ENCODE measurements around the gene THBS1.
A peak's percentile ranks its signal among the peaks of the same experiment; 100 is the strongest.

Gene THBS1

DNA sequence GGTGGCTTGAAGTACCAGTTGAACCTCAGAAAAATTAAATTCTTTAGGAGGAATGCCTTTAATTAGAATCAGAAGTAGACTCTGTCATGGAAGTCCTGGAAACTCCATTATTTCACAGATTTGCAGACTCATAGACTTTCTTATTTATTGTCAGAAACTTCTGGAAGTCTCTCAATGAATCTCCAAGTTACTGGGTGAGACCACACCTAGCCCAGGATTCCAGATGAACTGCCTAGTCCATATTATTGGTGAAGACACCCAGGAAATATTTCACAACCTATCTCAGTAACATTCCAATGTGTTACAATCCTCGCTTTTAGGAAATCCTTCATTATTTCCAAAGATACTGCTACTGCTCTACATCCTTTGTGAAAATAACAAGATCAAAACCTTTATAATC lies 6.5 kb upstream of the THBS1 start:
- DNase-seq: no peak

DNA sequence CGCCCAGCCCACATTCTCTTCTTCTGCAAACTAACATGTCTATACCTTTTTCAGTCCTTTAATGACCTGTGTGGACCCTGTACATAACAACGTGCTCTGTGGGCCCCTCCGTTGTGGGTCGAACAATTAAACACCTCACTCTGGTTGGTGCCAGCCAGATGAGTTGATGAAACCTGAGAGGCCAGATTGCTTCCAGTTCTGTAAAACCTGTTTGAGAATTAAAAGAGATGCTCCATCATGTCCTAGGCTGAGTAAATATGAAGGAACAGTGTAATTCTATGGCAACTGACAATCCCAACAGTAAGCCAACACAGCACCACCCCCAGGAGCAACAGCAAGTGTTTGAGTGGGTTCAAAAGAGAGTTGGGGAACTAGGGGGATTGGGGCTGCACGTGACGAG lies 5.7 kb upstream of the THBS1 start:
- DNase-seq: no peak

- DNase-seq: no peak
These were observed 1.9 kb upstream of the THBS1 start for GRCh38 chr15:39578851-39579486.

GRCh38 chr15:39579487-39580116 lies 1.3 kb upstream of the THBS1 start:
- DNase-seq: no peak

- peak; percentile 44 to 47 for DNase-seq
These were observed 778 bp upstream of the THBS1 start for GRCh38 chr15:39580117-39580484.

- DNase-seq: no peak
These were observed 438 bp downstream of the THBS1 start for GRCh38 chr15:39581242-39581792.

DNA sequence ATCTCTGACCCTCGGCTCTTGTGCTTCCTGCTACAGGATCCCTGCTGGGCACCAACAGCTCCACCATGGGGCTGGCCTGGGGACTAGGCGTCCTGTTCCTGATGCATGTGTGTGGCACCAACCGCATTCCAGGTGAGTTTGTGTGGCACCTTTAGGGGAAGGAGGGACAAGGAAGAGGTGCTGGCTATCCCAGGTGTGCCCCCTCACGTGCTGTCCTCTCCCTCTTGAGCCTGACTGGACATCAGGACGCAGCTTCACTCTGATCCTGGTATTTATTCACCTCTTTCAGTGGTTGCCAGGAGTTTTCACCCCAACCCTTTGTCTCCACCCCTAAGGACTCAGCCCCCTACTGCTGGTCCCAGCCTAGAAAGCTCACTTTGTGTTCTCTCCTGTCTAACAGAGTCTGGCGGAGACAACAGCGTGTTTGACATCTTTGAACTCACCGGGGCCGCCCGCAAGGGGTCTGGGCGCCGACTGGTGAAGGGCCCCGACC lies 960 bp downstream of the THBS1 start:
- peak; percentile 19 to 47 for DNase-seq

GRCh38 chr15:39582286-39582976 lies 1.6 kb downstream of the THBS1 start:
- DNase-seq: no peak

DNA sequence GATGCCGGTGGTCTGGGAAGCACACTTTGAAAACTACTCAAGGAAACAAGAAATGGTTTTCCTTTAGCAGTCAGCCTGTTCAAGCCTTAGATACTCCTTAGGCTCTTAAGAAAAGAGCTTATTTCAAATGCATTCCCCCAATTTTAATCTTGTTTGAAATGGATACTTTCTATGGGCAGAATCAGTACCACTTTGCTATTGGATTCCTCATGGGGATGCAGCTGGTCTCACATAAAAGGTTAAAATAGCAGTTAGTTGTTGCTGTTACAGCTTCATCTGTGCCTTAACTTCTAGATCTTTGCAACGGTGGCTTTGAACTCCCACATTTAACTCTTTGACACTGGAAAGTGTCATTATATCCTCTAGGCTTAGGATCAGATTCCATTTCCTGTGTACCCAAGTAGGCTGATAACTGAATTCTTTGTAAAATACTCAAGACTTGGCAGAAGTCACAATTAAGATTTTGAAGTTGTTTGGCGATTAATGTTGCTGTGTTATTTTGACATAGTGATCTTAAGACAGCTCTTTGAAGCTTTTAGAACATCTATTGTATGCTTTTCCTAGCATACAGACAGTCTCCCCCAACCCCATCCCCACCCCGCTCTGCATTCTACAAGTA lies 2.2 kb downstream of the THBS1 start:
- no peak for DNase-seq

DNA sequence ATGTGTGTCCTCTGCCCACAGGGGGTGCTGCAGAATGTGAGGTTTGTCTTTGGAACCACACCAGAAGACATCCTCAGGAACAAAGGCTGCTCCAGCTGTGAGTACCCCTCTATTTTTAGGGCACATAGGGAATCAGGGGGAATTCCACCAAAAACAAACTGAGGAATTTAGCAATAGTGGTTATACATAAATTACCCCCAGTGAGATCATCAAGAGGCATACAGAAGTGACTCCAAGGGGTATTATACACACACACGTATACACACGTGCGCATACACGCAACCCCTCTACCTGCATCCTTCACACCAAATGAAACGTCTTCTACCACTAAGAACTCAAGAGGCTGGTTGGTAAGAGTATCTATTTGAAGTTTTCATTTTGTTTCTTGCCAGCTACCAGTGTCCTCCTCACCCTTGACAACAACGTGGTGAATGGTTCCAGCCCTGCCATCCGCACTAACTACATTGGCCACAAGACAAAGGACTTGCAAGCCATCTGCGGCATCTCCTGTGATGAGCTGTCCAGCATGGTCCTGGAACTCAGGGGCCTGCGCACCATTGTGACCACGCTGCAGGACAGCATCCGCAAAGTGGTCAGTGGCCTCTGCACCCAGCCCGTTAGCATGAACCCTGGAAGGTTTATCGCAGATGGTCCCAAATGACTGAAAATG lies 2.9 kb downstream of the THBS1 start:
- DNase-seq: no peak

DNA sequence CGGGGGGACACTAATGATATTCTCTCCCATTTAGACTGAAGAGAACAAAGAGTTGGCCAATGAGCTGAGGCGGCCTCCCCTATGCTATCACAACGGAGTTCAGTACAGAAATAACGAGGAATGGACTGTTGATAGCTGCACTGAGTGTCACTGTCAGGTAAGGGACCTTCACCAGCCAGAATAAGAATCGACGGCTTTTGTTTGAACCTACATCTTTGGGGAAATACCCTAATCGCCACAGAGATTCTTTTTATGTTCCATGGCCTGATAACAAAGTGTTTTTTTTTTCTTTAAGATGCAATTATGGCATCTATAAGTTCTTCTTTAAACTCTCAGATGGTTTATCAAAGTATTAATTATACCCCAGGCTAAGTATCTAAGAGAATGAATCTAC lies 3.4 kb downstream of the THBS1 start:
- DNase-seq: no peak

- no peak for DNase-seq
These were observed 3.9 kb downstream of the THBS1 start for GRCh38 chr15:39584662-39585388.

DNA sequence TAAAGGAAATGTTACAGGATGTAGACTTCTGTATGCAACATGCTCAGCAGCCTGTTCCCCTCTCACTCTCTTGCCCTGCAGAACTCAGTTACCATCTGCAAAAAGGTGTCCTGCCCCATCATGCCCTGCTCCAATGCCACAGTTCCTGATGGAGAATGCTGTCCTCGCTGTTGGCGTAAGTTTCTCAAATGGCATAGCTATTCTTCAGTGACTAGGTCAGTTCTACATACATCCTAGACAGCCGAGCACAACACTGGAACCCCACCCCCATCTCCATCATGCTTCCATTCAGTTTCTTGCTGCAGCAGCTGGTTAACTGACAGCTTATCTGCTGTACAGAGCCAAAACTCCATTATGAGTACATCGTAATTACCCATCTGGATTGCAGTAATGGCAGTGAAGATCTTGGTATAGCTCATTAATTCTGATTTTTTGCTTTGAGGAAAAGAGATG lies 4.5 kb downstream of the THBS1 start:
- DNase-seq: no peak

DNA sequence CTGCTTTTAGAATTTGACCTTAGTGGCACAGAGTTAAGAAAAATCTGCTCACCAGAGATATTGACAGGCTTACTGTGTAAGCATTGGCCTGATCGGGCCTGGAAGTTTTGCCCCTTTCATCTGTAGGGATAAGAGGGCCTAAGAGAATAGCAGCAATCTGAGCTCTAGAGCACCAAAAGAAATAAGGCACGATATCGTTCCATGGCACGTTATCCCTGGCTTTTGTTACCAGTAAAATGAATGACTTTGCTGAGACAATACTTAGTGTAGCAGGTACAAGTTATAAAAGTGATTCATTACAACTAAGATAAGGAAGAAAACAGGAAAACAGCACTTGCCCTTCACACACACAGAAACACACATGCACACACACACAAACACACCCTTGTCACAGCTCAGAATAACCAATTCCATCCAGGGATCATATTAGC lies 5.0 kb downstream of the THBS1 start:
- no peak for DNase-seq

GRCh38 chr15:39586387-39587095 lies 5.7 kb downstream of the THBS1 start:
- DNase-seq: no peak

- no peak for DNase-seq
These were observed 6.3 kb downstream of the THBS1 start for GRCh38 chr15:39587096-39587721.

DNA sequence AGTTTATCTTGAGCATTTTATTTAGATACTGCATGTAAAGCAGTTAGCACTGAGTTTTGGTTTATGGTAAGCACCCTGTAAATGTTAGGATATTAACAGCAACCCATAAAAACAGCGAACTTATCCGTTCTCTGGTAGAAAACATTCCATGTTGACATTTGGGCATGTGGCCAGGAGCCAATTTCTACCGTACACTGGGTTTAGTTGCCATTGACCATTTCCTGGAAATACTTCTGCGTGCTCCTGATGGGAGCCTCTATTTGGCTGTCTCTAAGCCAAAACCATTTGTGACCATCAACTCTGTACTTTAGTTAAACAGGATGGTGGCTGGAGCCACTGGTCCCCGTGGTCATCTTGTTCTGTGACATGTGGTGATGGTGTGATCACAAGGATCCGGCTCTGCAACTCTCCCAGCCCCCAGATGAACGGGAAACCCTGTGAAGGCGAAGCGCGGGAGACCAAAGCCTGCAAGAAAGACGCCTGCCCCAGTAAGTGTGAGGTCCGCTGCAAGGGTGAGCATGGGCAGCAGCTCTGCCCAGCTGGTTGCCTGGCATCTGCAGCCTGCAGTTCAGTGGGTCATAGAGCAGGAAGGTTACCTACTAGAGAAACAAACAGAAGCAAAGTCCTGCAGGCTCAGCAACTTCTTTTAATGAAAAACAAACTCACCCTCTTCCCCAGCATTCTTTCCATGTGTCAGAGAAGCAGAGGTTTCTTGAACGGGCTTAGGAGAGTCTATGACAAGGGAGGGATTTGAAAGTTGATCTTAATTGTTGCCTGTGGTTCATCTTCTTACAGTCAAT lies 7.1 kb downstream of the THBS1 start:
- no peak for DNase-seq

- DNase-seq: no peak
These were observed 7.8 kb downstream of the THBS1 start for GRCh38 chr15:39588531-39589192.

GRCh38 chr15:39589193-39589814 lies 8.4 kb downstream of the THBS1 start:
- no peak for DNase-seq

All from SW 1271 (cell line).